GM18519 (cell line): ENCODE results near the gene DSE.

Experiments
- ATAC-seq: cut with Tn5 transposase; IDR thresholded peaks from one replicate; pipeline ENCODE4 v1.9.1; 2021; ENCODE audit warnings: mild to moderate bottlenecking, moderate library complexity; ENCODE audit not compliant: unreplicated experiment, low FRiP score

Gene DSE

DNA sequence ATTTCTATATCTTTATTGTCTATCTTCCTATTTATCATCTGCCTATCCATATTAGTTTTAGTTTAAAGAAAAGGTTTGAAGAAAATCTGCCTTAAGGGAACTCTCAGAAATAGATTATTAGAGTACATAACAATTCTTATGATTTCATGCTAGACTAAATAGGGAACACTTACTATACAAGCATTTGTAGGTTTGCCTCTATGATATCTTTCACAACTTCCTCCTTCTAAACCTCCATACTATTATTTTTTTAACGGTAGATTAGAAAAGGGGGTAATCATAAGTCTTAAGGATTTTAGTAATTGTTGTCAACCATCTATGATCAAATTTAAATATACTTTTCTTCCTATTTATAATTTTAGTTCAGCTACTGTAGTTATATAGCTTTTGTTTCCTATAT lies 11.6 kb upstream of the DSE start:
- no peak for ATAC-seq

DNA sequence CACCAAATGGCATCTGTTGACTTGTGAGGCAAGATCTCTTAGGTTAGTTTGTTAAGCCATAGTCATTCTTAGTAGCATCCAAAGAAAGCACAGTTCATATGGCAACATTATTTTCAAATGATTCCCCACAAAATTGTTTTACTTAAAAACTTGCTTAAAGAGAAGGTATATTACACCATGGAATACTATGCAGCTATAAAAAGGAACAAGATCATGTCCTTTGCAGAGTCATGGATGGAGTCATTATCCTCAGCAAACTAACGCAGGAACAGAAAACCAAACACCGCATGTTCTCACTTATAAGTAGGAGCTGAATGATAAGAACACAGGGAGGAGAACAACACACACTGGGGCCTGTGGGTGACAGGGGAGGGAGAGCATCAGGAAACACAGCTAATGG lies 10.9 kb upstream of the DSE start:
- no peak for ATAC-seq

DNA sequence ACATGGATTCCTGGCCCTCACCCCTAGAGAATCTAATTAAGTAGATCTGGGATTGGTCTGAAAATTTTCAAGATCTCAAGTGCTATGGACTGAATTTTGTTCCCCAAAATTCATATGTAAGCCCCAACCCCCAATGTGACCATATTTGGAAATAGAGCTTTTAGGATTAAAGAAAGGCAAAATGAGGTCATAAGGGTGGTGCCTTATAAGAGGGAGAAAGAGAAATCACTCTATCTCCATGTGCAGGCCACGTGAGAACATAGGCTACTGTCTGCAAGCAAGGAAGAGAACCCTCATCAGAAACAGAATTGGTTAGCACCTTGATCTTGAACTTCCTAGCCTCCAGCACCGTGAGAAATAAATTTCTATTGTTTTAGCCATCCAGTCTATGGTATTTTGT lies 8.5 kb upstream of the DSE start:
- no peak for ATAC-seq

DNA sequence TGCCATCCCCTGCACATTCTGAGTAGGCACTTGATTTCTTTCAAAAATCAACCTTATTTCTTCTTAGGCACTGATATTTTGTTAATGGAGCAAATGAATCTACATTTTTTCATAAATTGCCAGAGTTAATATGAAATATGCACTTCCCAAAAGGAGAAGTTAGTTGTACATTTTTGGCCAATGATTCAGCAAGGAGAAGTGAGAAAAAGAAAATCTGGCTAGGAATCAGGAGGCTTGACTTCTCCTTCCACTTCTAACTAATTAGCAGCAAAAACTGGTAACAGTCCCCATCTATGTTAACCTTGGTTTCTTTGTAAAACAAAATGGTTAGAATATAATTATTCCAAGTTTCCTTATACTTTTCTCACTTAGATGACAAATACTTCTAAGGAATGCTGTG lies 7.0 kb upstream of the DSE start:
- ATAC-seq, result no peak

DNA sequence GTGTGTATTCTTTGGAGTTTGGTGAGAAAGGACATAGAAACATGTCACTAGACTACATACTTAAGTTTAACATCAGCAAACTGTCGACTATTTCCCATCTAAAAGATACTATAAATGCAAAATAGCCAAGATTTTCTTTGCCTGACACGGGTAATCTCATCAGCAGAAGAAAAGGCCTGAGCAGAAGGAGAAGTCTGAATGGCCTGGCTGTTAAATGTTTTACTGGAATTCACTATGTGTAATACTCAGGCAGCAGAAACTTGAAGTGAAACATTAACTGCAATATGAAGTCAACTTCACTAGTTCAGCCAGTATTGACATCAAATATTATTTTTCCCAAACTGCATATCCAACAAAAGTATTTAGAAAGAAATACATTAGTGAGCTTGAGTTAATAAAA lies 6.4 kb upstream of the DSE start:
- ATAC-seq, result no peak

DNA sequence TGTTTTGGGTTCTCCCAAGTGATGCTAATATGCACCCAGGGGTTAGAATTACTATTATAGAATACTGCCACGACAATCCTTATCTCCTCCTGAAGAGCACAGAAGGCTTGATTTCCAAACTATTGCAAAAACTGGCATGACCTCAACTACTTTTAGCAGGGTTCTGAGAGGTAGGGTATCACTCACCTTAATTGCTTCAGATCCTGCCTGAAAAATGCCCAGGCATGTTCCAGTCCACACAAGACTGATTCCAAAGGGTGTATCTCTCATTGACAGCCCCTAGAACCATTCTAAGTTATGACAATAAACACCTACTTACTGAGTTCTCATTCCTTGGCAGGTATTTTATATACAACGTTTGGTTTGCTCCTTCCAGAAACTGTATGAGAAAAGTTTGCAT lies 5.0 kb upstream of the DSE start:
- no peak for ATAC-seq

DNA sequence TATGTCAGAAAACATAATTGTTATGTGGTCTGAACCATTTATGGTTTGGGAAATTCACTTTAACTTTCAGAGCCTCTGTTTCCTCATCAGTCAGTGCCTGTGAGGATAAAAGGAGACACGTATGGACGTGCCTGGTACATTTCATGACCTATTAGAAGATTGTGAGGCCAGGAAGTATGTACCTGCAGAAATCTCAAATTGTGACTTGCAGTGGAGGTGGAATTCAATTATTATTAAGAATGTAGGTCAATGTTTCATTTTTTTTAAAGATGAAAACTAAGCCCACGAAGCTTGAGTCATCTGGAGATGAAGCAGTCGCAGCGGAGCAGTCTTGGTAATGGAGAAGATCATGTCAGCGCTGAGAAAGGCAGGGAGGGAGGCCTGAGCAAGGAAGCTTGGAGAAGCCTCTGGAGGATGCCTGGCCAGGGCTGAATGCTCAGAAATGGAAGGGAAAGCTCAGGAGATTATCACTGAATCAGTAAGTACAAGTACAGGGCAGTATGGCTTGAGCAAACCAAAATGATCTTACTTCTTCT lies 3.9 kb upstream of the DSE start:
- ATAC-seq, result no peak

DNA sequence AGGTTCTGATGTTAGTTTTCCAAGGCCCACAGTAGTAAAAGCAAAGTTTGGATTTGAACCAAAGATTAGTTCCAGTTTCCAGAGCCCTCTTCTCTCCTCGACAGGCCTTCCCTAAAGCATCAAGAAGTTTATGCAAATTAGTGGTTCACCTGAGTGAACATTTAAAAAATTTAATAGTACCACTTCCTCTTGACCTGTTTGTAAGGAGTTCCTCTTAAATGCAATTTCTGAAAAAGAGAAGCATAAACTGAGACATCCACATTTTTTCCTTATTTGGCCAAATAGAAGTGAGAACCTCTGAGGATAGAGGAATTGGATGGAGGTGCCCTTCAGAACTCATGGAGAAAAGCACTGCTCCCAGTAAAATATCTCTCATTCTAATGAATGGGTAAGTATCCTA lies 1.2 kb upstream of the DSE start:
- ATAC-seq, result peak; percentile 52

DNA sequence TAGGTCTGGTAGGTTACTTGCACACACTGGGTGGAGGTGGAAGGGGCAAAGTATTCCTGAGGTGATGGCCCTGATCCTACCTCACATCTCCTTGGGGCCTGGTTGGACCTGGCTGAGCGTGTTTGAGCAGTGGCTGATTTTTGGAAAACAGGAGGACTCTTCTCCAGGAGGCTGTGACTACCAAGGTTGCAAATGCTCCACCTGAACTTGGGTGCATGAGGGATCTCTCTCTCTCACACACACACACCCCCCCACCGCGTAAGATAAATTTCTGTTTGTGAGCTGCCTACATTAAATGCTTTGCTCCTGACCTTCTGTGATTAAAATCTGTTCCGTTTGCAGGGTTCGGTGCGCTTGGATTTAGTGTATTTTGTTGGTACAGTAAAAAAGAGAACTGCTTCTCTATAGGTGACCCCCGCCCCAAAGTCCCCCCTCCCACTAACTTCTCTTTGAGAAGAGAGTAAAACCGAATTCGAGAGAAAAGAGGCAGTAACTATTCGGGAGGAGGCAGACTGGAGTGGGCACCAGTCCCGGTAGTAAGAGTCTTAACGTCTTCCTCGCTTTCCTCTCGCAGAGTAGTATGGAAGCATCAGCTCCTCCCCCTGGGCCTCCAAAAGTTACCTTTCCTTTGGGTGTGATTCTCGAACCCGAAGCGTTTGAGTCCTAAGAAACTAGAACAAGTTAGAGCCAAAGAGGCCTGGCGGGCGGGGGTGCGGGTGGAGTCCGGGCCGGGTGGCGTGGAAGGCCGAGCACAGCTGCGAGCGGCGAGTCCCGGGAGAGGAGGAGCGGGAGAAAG lies 585 bp upstream of the DSE start:
- ATAC-seq, result no peak

DNA sequence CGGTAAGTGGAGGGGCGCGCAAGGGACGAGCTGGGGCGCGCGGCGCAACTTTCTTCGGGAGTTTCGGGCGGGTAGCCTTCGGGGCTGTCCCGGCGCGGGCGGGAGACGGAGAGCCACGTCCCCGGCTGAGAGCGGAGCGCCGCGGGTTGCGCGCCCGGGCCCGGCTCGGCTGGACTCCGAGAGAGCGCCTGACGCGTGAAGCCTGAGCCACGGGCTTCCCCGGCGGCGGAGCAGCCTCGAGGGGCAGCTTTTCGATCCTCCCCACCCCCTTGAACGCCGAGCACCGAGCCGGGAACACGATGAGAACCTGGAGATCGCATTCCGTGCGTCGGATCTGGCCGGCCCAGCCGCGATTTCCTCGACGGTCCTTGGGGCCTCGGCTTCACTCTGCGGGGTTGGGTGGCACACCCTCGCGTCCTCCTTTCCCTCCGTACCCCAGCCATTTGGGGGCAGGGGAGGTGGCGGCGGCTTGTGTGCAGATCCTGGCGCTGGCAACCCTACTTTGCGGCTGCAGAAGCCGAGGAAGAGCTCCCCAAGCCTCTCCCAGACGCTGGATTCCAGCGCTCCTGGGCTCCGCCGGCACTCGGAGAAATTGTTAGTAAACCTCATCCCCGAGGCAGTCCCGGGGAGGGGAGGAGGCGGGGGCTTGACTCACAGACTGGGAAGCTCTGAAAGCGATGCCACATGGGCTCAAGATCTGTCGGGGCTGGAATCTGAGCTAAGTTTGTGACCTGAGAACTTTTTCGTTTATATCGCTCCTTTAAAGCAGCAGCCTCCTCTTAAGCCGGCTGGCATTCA lies 572 bp downstream of the DSE start:
- peak; percentile 39 for ATAC-seq

DNA sequence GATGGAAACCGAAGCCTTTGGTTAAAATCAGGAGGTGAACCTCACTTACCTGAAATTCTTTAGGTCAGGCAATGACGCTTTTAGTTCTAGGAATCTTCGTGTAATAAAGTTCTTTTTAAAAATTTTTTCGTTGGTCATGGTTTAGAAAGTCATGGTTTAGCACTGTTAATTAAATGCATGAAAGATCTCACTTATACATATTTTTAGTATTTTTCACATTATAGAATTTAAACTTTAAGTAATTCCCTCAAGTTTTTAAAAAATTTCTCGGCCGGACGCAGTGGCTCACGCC lies 1.1 kb downstream of the DSE start:
- ATAC-seq, result no peak

DNA sequence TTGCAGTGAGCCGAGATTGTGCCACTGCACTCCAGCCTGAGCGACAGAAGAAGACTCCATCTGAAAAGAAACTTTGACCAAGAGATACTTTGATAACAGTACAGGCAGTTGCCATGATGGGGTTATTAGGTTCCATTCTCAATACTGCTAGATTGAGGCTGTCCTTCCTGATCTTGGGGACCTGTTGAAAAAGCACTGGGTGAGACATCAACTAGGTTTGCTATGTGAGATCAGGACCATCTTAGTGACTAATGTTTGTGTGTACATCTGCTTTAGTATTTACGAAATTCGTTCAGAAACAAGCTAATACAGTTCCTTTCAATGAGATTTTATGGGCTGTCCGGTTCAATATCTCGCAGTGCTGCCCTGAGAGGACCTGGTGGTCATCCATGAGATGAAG lies 2.6 kb downstream of the DSE start:
- no peak for ATAC-seq

DNA sequence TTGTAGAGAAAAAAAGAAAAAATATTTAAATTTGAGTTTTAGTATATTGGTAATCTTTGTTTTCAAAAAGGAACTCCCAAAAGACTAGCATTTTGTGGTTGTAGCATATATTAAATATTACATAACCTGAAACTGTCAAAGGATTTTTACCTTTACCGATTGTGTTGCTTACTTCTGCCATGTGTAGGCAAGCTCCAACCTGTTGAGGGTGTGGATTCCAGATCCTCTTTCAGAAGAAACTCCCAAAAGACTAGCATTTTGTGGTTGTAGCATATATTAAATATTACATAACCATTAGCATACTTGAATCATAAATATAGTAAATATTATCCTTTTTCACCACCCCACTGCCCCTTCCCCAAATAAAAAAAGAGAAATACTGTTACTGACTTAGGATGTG lies 3.2 kb downstream of the DSE start:
- no peak for ATAC-seq

DNA sequence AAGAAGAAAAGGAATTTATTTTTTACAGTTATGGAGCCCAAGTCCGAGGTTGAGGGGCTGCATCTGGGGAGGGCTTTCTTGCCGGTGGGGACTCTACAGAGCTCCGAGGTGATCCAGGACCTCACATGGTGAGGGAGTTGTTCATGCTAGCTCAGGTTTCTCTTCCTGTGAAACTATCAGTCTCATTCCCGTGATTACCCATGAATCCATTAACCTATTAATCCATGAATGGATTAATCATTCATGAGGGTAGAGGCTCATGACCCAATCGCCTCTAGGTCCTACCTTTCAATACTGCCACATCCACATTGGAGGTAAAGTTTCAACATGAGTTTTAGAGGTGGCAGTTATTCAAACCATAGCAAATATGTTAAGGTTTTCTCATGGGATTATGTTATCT lies 3.8 kb downstream of the DSE start:
- ATAC-seq, result no peak

DNA sequence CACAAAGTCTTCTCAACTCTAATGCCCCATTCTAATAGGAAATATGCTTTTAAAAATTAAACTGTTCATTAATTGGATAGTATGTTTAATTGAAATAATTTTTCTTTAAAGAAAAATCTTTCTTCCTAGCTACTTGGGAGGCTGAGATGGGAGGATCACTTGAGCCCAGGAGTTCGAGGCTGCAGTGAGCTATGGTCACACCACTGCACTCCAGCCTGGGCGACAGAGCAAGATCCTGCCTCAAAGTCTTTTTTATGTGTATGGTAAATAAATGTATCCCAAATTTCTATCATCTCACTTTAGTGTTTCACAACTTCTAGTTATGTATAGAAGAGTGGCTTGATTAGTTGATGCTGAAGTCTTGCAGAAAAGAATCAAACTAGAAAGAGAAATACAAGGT lies 4.5 kb downstream of the DSE start:
- ATAC-seq, result no peak

DNA sequence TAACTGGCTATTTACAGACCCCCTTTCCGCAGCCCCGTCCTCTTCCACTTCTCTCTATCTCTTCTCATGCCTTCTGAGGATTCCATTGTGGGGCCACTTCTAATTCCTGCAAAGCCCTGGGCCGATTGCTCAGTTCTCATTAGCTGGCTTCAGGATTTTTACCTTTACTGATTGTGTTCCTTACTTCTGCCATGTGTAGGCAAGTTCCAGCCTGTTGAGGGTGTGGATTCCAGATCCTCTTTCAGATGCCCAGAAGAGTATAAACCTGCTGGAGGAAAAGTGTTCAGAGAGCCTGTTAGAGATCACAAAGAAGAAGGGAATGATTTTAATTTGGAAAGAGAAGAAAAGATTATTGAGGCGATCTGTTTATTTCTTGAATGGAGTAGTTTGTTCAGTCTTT lies 5.4 kb downstream of the DSE start:
- ATAC-seq, result no peak

DNA sequence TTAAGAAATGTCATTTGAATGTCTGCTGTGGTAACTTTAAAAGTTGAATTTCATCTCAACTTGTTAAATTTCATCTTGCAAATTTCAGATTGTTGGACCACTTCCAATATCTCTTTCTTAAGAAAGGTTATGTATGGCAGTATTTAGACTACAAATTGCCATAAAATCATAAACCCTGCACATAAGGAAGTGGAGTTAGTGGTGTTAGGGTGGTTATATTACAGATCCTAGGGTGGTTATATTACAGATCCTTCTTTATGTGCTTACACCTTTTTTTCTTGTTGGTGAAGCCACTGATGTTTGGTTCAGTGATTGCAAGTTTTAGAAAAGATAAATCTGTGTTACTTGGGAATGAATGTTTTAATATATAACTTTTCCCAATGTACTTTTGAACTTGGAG lies 9.0 kb downstream of the DSE start:
- ATAC-seq, result no peak

DNA sequence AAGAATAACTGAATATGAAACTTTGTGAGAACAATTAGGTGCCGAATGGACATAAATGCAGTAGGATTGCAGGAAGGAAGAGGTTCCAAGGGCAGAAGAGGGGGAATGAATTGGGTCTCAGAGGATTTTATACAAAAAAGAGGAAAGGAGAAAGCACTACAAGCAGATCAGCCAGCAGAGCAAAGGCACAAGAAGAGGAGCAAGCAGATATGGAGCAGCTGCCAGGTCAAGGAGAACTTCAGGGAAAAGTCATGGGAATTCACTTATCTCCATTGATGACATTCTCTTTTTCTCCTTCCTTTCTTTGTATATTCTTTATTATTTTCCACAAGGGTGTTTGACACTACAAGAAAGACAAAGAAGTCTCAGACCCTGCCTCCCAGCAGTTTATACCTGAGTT lies 9.6 kb downstream of the DSE start:
- ATAC-seq, result no peak

DNA sequence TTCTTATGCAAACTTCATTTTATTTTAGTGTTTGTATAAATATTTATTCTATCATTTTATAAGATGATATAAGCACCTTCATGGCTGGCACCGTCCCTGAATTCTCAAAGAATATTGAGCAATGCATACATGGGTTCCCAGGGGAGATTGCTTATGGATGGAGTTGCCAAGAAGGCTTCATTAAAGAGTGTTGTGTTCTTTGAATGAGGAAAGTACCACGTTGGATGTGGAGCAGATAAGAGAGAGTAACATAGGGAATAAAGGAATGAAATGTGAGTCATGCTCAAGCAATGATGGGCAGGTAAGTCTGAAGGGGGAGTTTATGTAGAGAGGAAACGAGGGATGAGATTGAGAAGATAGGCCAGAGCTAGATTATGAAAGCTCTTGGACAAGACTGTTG lies 10.3 kb downstream of the DSE start:
- ATAC-seq, result no peak

DNA sequence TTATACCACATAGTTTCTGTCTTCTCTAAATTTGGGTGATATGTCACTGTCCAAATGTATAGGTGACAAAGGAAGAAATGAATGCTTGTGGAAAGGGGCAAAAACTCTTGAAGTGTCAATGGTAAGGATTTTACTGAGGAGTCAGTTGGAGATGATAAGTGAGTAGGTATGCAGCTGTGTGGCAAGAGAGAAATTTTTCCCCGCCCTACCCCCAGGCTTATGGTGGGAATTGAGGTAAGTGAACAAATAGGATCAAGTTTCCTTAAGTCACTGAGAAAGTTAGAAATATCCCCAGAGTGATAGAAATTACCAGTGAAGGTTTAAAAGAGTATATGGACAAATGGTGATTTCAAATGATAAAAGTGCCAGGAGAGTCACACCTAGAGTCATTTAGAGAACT lies 11.8 kb downstream of the DSE start:
- no peak for ATAC-seq

DNA sequence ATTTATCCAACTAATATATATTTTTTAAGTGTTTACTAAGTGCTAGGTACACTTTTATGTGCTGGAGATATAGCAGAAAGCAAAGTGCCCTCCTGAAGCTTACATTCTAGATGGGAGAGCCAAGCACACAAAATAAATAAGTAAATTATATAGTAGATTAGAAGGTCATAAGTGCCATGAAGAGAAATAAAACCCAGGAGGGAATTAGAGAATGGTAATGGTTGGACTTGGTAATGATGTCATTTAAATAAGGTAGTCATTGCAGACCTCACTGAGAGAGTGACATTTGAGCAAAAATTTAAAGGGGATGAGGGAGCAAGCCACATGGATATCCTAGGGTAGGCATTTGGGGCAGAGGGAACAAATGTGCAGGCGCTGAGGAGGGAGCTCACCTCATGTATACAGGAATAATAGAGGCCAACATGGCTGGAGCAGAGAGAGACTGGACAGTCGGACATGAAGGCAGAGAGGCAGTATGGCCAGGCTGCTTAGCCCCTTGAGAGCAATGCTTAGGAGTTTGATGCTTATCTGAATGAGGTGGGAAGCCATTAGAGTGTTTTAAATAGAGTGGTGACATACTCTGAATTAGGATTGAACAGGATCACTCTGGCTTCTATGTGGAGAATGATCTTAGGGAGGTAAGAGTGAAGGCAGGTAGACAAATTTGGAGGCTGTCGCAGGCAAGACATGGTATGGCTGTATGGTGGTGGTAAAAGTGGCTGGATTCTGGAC lies 14.1 kb downstream of the DSE start:
- no peak for ATAC-seq

DNA sequence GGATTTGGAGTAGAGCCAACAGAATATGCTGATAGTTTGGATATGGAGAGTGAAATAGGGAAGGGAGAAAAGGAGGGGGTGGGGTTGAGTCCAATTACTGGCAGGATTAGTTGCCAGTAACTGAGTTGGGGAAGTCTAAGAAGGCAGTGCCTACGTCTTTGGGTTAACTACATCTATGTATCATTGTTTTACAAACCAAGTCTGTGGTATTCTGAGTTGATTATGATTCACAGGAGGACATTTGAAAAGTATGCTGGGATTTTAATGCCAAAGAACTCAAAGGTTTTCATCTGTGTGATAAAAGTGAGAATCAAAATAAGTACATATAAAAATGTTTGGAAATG lies 14.7 kb downstream of the DSE start:
- no peak for ATAC-seq
